Smooth muscle cell (in vitro differentiated cells): ENCODE measurements around the gene SSC5D. TPM values are rescaled to one million over a fixed set of nuclear protein-coding genes. Genes with fewer than 3 reads are reported as not detected.

Experiments
- DNase-seq: peaks from one replicate; lab custom pipeline; 2025; ENCODE audit not compliant: unreplicated experiment; lab: John Stamatoyannopoulos, UW
- H2AFZ ChIP-seq: fragments of 200-600 bp; sonication (generic); 2 replicates; pipeline ENCODE4 v1.6.0; 2016; ENCODE audit warnings: antibody characterized with exemption, low read depth, mild to moderate bottlenecking
- H3F3A ChIP-seq: fragments of 200-600 bp; sonication (generic); 2 replicates; pipeline ENCODE4 v1.6.0; 2017; ENCODE audit warnings: antibody characterized with exemption, low read depth
- H3K27ac ChIP-seq: fragments of 200-600 bp; sonication (generic); 2 replicates; pipeline ENCODE4 v1.5.1; 2016; ENCODE audit warnings: low read depth, mild to moderate bottlenecking
- H3K27me3 ChIP-seq: fragments of 200-600 bp; sonication (generic); 2 replicates; pipeline ENCODE4 v1.6.1; 2016; ENCODE audit warnings: low read depth, mild to moderate bottlenecking
- H3K36me3 ChIP-seq: fragments of 200-600 bp; sonication (generic); 2 replicates; pipeline ENCODE4 v1.5.1; 2016; ENCODE audit warnings: low read depth
- H3K4me1 ChIP-seq: fragments of 200-600 bp; sonication (generic); 2 replicates; pipeline ENCODE4 v1.5.1; 2016; ENCODE audit warnings: low read depth
- H3K4me2 ChIP-seq: fragments of 200-600 bp; sonication (generic); 2 replicates; pipeline ENCODE4 v1.6.0; 2016; ENCODE audit warnings: mild to moderate bottlenecking
- H3K4me3 ChIP-seq: fragments of 200-600 bp; sonication (generic); 2 replicates; pipeline ENCODE4 v1.5.1; 2016; ENCODE audit warnings: mild to moderate bottlenecking
- H3K79me2 ChIP-seq: fragments of 200-600 bp; sonication (generic); 2 replicates; pipeline ENCODE4 v1.6.0; 2016; ENCODE audit warnings: low read depth, mild to moderate bottlenecking
- H3K9ac ChIP-seq: fragments of 200-600 bp; sonication (generic); 2 replicates; pipeline ENCODE4 v1.6.0; 2016; ENCODE audit warnings: low read depth
- H3K9me3 ChIP-seq: fragments of 200-600 bp; sonication (generic); replicated peaks from 2 replicates; pipeline ENCODE4 v1.5.1; 2016; ENCODE audit warnings: low read depth
- H4K20me1 ChIP-seq: fragments of 200-600 bp; sonication (generic); 2 replicates; pipeline ENCODE4 v1.6.0; 2016; ENCODE audit warnings: low read depth
- WGBS: methylation state at CpG from one replicate; pipeline ENCODE4 v1.1.7; 2016; ENCODE audit warnings: low lambda C conversion rate; 5-methylcytosine and 5-hydroxymethylcytosine counted together
- polyA plus RNA-seq: library from polyadenylated mRNA; unstranded; fragments of >200 nt; fragmentation: Nextera tagmentation; extraction: Ambion mirVana; gene quantifications from 2 replicates; pipeline ENCODE4 v1.2.1, GENCODE V29; 2016
- total RNA-seq: library from RNA; depleted of rRNA; stranded (reverse); fragments of >200 nt; gene quantifications from 2 replicates; pipeline ENCODE4 v1.2.3, GENCODE V29; 2014
- TF ChIP-seq, protein P1 (sequence below): fragments of 200-600 bp; sonication (generic); IDR thresholded peaks from 2 replicates; pipeline ENCODE4 v1.5.1; 2017; ENCODE audit warnings: borderline replicate concordance, mild to moderate bottlenecking, antibody characterized with exemption; ENCODE audit not compliant: insufficient read depth, poor library complexity, severe bottlenecking

Gene SSC5D
- total and polyA plus RNA-seq, 2 experiments from 2014 or later, result 3.8 to 11.2 TPM

GRCh38 chr19:55491546-55492360 is 3.5 kb downstream of the SSC5D start:
- Histone ChIP-seq H2AFZ (no peak overlapping the region), H3K27me3 (no peaks in the 10 kb centered on the region), H3K4me1 (peaks cover 17% of the 10 kb centered on the region), H4K20me1 (no peaks in the 10 kb centered on the region), H3K79me2 (no peaks in the 10 kb centered on the region), H3K9me3 (no peaks in the 10 kb centered on the region), H3K4me3 (no peak overlapping the region), H3F3A (no peaks in the 10 kb centered on the region), H3K9ac (no peak overlapping the region), H3K27ac (no peak overlapping the region), H3K4me2 (no peak overlapping the region), H3K36me3 (no peaks in the 10 kb centered on the region)
- TF ChIP-seq, protein P1, sequence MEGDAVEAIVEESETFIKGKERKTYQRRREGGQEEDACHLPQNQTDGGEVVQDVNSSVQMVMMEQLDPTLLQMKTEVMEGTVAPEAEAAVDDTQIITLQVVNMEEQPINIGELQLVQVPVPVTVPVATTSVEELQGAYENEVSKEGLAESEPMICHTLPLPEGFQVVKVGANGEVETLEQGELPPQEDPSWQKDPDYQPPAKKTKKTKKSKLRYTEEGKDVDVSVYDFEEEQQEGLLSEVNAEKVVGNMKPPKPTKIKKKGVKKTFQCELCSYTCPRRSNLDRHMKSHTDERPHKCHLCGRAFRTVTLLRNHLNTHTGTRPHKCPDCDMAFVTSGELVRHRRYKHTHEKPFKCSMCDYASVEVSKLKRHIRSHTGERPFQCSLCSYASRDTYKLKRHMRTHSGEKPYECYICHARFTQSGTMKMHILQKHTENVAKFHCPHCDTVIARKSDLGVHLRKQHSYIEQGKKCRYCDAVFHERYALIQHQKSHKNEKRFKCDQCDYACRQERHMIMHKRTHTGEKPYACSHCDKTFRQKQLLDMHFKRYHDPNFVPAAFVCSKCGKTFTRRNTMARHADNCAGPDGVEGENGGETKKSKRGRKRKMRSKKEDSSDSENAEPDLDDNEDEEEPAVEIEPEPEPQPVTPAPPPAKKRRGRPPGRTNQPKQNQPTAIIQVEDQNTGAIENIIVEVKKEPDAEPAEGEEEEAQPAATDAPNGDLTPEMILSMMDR, result no peak
- no peak for DNase-seq
- WGBS, result 89% methylated on average over 18 of the region's 24 CpGs

GRCh38 chr19:55492362-55492944 is 4.2 kb downstream of the SSC5D start:
- H3K4me1 ChIP-seq, result peaks cover 10% of the 10 kb centered on the region
- 79% methylated on average over 12 of the region's 12 CpGs for WGBS

DNA sequence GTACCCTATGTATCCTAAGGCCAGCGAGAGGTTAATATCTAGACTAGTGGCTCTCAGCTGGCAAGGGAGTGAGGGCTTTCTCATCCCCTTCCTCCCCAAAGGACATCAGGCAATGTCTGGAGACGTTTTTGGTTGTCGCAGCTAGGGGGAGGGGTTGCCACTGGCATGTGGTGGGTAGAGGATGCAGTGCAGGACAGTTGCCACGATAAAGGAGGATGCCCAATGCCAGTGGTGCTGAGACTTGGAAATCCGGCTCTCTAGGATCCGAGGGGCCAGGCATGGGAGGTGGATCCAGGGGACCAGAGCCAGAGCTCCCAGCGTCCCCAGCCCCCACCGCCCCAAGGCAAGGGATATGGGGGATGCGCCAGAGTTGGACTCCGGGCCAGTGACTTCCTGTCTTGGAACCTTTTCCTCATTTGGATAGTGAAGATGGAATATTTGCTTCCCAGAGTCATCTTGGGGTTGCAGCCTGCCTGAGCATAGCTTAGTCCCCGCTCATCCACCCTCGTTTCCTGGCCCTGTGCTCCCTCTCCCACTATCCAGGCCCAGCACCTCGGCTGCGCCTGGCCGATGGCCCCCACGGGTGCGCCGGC is 4.9 kb downstream of the SSC5D start:
- no peak overlapping the region for H3K4me3 ChIP-seq
- H3K36me3 ChIP-seq, result no peaks in the 10 kb centered on the region
- no peaks in the 10 kb centered on the region for H3K9me3 ChIP-seq
- H3K79me2 ChIP-seq, result no peaks in the 10 kb centered on the region
- WGBS, result 75% methylated on average over 18 of the region's 18 CpGs
- no peaks in the 10 kb centered on the region for H3F3A ChIP-seq
- H2AFZ ChIP-seq, result no peak overlapping the region
- H4K20me1 ChIP-seq, result no peaks in the 10 kb centered on the region
- no peaks in the 10 kb centered on the region for H3K27me3 ChIP-seq
- TF ChIP-seq, protein P1, result no peak
- no peak for DNase-seq
- peaks cover 4% of the 10 kb centered on the region for H3K4me1 ChIP-seq
- no peak overlapping the region for H3K27ac ChIP-seq
- H3K4me2 ChIP-seq, result no peak overlapping the region
- H3K9ac ChIP-seq, result no peak overlapping the region

More at GRCh38 chr19:55492362-55492944, 4.2 kb downstream of the SSC5D start:
- H3K9me3 ChIP-seq, result no peaks in the 10 kb centered on the region
- no peak overlapping the region for H2AFZ ChIP-seq
- no peak overlapping the region for H3K4me2 ChIP-seq
- no peak overlapping the region for H3K27ac ChIP-seq
- no peak overlapping the region for H3K9ac ChIP-seq
- H3F3A ChIP-seq, result no peaks in the 10 kb centered on the region
- DNase-seq, result no peak
- H3K27me3 ChIP-seq, result no peaks in the 10 kb centered on the region
- TF ChIP-seq, protein P1, result no peak
- no peaks in the 10 kb centered on the region for H3K79me2 ChIP-seq
- H3K4me3 ChIP-seq, result no peak overlapping the region
- no peaks in the 10 kb centered on the region for H3K36me3 ChIP-seq
- H4K20me1 ChIP-seq, result no peaks in the 10 kb centered on the region
